Neuronal stem cell (in vitro differentiated cells): ENCODE results near the gene ALDH1A1.

Source experiments
- DNase-seq: peaks from one replicate; pipeline ENCODE4 v3.0.0-alpha.2; 2013; ENCODE audit warnings: low spot score
- H2AFZ ChIP-seq: one replicate; pipeline ENCODE4 v1.6.1; 2013; ENCODE audit warnings: mild to moderate bottlenecking, low read length, inconsistent platforms
- H2AK5ac ChIP-seq: 2 replicates; pipeline ENCODE4 v1.6.1; 2013; ENCODE audit warnings: low read depth, mild to moderate bottlenecking, inconsistent platforms, low read length, moderate library complexity, mixed read lengths
- H2BK120ac ChIP-seq: 2 replicates; pipeline ENCODE4 v1.6.1; 2013; ENCODE audit warnings: low read depth, mild to moderate bottlenecking, inconsistent platforms, low read length, moderate library complexity, mixed read lengths
- H2BK12ac ChIP-seq: one replicate; pipeline ENCODE4 v1.6.1; 2013; ENCODE audit warnings: low read length, inconsistent platforms
- H2BK15ac ChIP-seq: 2 replicates; pipeline ENCODE4 v1.6.1; 2013; ENCODE audit warnings: mild to moderate bottlenecking, low read length, inconsistent platforms, mixed read lengths
- H2BK5ac ChIP-seq: one replicate; pipeline ENCODE4 v1.6.1; 2013; ENCODE audit warnings: inconsistent platforms, mild to moderate bottlenecking, low read length, moderate library complexity
- H3K14ac ChIP-seq: one replicate; pipeline ENCODE4 v1.6.1; 2013; ENCODE audit warnings: low read length, inconsistent platforms
- H3K18ac ChIP-seq: 2 replicates; pipeline ENCODE4 v1.6.1; 2013; ENCODE audit warnings: low read length, inconsistent platforms
- H3K23ac ChIP-seq: 2 replicates; pipeline ENCODE4 v1.6.1; 2013; ENCODE audit warnings: low read depth, mild to moderate bottlenecking, mixed read lengths, low read length, inconsistent platforms; ENCODE audit not compliant: poor library complexity
- H3K27ac ChIP-seq: replicated peaks from 3 replicates; pipeline ENCODE4 v1.5.1; 2013; ENCODE audit warnings: low read length, inconsistent platforms
- H3K27me3 ChIP-seq, 3 experiments: 2 replicates each; pipeline ENCODE4 v1.6.1; 2013; ENCODE audit warnings: low read length in 3 of 3, mild to moderate bottlenecking in 2 of 3, inconsistent platforms in 1 of 3, low read depth in 1 of 3, mixed read lengths in 1 of 3, moderate library complexity in 1 of 3; ENCODE audit not compliant: control insufficient read depth in 3 of 3, insufficient read depth in 3 of 3
- H3K36me3 ChIP-seq, 2 donors: replicated peaks in 1 of 2; 2 replicates each; pipeline ENCODE4 v1.6.1; 2013; ENCODE audit warnings: low read length in 2 of 2; ENCODE audit not compliant: control insufficient read depth in 2 of 2, insufficient read depth in 2 of 2
- H3K4ac ChIP-seq: 2 replicates; pipeline ENCODE4 v1.6.1; 2013; ENCODE audit warnings: inconsistent platforms, mild to moderate bottlenecking, low read length, moderate library complexity
- H3K4me1 ChIP-seq, 2 donors: 1 replicate in 1 of 2; 2 replicates in 1 of 2; pipeline ENCODE4 v1.6.1; 2013; ENCODE audit warnings: low read length in 2 of 2, low read depth in 1 of 2; ENCODE audit not compliant: control insufficient read depth in 2 of 2, insufficient read depth in 1 of 2
- H3K4me2 ChIP-seq: one replicate; pipeline ENCODE4 v1.6.1; 2013; ENCODE audit warnings: mild to moderate bottlenecking, low read length, inconsistent platforms; ENCODE audit not compliant: insufficient read depth, poor library complexity, severe bottlenecking
- H3K4me3 ChIP-seq, 2 donors: 2 replicates each; pipeline ENCODE4 v1.5.1; 2013; ENCODE audit warnings: low read length in 2 of 2, mild to moderate bottlenecking in 2 of 2, inconsistent platforms in 1 of 2, moderate library complexity in 1 of 2
- H3K79me1 ChIP-seq: one replicate; pipeline ENCODE4 v1.6.1; 2013; ENCODE audit warnings: low read depth, mild to moderate bottlenecking, inconsistent platforms, low read length, moderate library complexity
- H3K9ac ChIP-seq: one replicate; pipeline ENCODE4 v1.6.1; 2013; ENCODE audit warnings: mild to moderate bottlenecking, low read depth, low read length, inconsistent platforms; ENCODE audit not compliant: poor library complexity
- H3K9me3 ChIP-seq, 2 donors: replicated peaks in 1 of 2; 2 replicates each; pipeline versions ENCODE3 to v1.6.1; 2013; ENCODE audit warnings: low read length in 2 of 2, mild to moderate bottlenecking in 2 of 2, inconsistent platforms in 1 of 2, low read depth in 1 of 2, mixed read lengths in 1 of 2, moderate library complexity in 1 of 2; ENCODE audit not compliant: control insufficient read depth in 2 of 2, insufficient read depth in 1 of 2
- H4K8ac ChIP-seq: one replicate; pipeline ENCODE4 v1.6.1; 2013; ENCODE audit warnings: low read depth, mild to moderate bottlenecking, inconsistent platforms, low read length, moderate library complexity
- H4K91ac ChIP-seq: one replicate; pipeline ENCODE4 v1.6.1; 2013; ENCODE audit warnings: low read length, low read depth, mild to moderate bottlenecking, inconsistent platforms; ENCODE audit not compliant: poor library complexity
- WGBS, 2 donors: extraction: QIAGEN DNeasy Blood & Tissue Kit; methylation state at CpG; one replicate each; pipeline ENCODE4 v1.1.7; 2013; ENCODE audit warnings: missing lambda C conversion rate in 2 of 2, mixed read lengths in 1 of 2; ENCODE audit not compliant: insufficient read length in 2 of 2, insufficient replicate concordance in 1 of 2; ENCODE audit errors: extremely low coverage in 2 of 2; 5-methylcytosine and 5-hydroxymethylcytosine counted together

ALDH1A1 gene

GRCh38 chr9:72984226-72984947 is 31.5 kb upstream of the ALDH1A1 start:
- no CpG with 5 or more reads among the region's 2 CpGs for WGBS, 2 donors
- no peak for DNase-seq
- no peaks in the 10 kb centered on the region for H3K27me3 ChIP-seq
- H2BK15ac ChIP-seq, result no peak overlapping the region
- no peaks in the 10 kb centered on the region for H3K36me3 ChIP-seq
- no peak overlapping the region for H3K18ac ChIP-seq
- no peak overlapping the region for H2BK12ac ChIP-seq
- no peak overlapping the region for H3K4ac ChIP-seq
- no peak overlapping the region for H3K14ac ChIP-seq
- no peak overlapping the region for H3K27ac ChIP-seq
- H4K91ac ChIP-seq, result no peak overlapping the region
- H3K79me1 ChIP-seq, result no peaks in the 10 kb centered on the region
- no peak overlapping the region for H2BK120ac ChIP-seq
- no peak overlapping the region for H2AK5ac ChIP-seq
- no peak overlapping the region for H3K4me3 ChIP-seq
- no peaks in the 10 kb centered on the region for H3K4me1 ChIP-seq
- no peak overlapping the region for H2AFZ ChIP-seq
- no peak overlapping the region for H4K8ac ChIP-seq
- no peak overlapping the region for H3K23ac ChIP-seq
- no peak overlapping the region for H3K4me2 ChIP-seq
- H3K9me3 ChIP-seq, result no peaks in the 10 kb centered on the region
- H2BK5ac ChIP-seq, result no peak overlapping the region
- H3K9ac ChIP-seq, result no peak overlapping the region

- H4K91ac ChIP-seq, result no peak overlapping the region
- H3K4ac ChIP-seq, result no peak overlapping the region
- H2AFZ ChIP-seq, result no peak overlapping the region
- WGBS, 2 donors, result no CpG with 5 or more reads among the region's 5 CpGs
- no peak overlapping the region for H3K23ac ChIP-seq
- no peak overlapping the region for H3K14ac ChIP-seq
- no peaks in the 10 kb centered on the region for H3K4me1 ChIP-seq
- H3K4me3 ChIP-seq, result no peak overlapping the region
- H3K9me3 ChIP-seq, result no peaks in the 10 kb centered on the region
- H3K27ac ChIP-seq, result no peak overlapping the region
- H2AK5ac ChIP-seq, result no peak overlapping the region
- H4K8ac ChIP-seq, result no peak overlapping the region
- no peak overlapping the region for H2BK15ac ChIP-seq
- H3K27me3 ChIP-seq, result no peaks in the 10 kb centered on the region
- no peaks in the 10 kb centered on the region for H3K36me3 ChIP-seq
- H3K18ac ChIP-seq, result no peak overlapping the region
- no peaks in the 10 kb centered on the region for H3K79me1 ChIP-seq
- H2BK5ac ChIP-seq, result no peak overlapping the region
- DNase-seq, result no peak
- H3K9ac ChIP-seq, result no peak overlapping the region
- H2BK12ac ChIP-seq, result no peak overlapping the region
- H3K4me2 ChIP-seq, result no peak overlapping the region
- no peak overlapping the region for H2BK120ac ChIP-seq
Measured at GRCh38 chr9:72983512-72984225, 30.8 kb upstream of the ALDH1A1 start.

DNA sequence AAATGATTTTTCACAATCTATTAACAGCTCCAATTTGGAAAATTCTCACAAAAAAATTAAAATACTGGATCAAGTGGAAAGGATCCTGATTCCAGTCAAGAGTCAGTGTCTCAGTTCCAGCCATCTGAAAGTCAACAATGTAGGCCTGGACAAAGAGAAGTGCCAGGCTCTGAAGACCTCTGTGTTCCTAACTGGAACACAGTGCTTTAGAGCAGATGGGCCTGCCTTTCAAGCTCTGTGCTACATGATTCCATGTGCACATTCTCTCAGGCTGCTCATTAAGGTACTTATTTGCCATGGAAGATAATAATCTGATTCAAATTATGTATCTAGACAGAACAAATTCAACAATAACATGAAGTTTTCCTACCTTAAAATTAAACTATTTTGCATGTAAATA is 30.2 kb upstream of the ALDH1A1 start:
- Histone ChIP-seq H3K4me1 (no peaks in the 10 kb centered on the region), H2BK120ac (no peak overlapping the region), H2BK15ac (no peak overlapping the region), H3K9ac (no peak overlapping the region), H3K23ac (no peak overlapping the region), H3K36me3 (no peaks in the 10 kb centered on the region), H4K91ac (no peak overlapping the region), H3K27ac (no peak overlapping the region), H3K4ac (no peak overlapping the region), H3K18ac (no peak overlapping the region), H2BK5ac (no peak overlapping the region), H3K79me1 (no peaks in the 10 kb centered on the region), H3K9me3 (no peaks in the 10 kb centered on the region), H3K14ac (no peak overlapping the region), H3K27me3 (no peaks in the 10 kb centered on the region), H3K4me2 (no peak overlapping the region), H4K8ac (no peak overlapping the region), H3K4me3 (no peak overlapping the region), H2BK12ac (no peak overlapping the region), H2AK5ac (no peak overlapping the region), H2AFZ (no peak overlapping the region)
- DNase-seq, result no peak

DNA sequence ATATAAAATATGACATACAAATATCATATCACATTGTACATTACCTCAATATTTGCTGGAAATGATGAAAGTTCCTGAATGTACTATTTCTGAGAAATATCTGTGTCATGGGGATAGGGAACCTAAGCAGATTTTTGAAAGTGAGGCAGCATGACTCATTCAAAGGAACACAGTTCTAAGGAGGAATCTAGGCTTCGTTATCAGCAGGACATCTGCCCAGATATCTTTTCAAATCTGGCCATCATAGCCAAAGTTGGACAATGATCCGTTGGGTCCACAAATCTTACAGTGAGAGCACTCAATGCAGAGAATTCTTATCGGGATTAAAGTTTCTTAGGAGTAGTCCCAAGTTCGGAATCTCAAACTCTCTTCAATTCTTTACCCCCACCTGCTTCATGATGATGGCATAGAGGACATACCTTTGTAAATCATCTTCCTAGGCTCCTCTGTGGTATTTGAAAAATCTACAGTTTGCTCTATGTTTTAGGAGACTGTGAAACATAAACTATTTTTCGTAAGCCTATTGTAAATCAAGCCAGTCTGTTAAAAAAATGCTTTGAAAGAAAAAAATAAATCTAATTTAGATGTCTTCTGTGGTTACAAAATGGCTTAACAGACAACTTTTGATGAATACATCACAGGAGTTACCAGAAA is 29.4 kb upstream of the ALDH1A1 start:
- H3K27ac ChIP-seq, result no peak overlapping the region

More for the DNA sequence above, 29.4 kb upstream of the ALDH1A1 start:
- no peak overlapping the region for H3K4ac ChIP-seq
- H3K9ac ChIP-seq, result no peak overlapping the region
- H2BK12ac ChIP-seq, result no peak overlapping the region
- no peak overlapping the region for H3K4me3 ChIP-seq
- H2BK120ac ChIP-seq, result no peak overlapping the region
- H3K27me3 ChIP-seq, result no peaks in the 10 kb centered on the region
- H2BK5ac ChIP-seq, result no peak overlapping the region
- H3K14ac ChIP-seq, result no peak overlapping the region
- no peaks in the 10 kb centered on the region for H3K36me3 ChIP-seq
- H4K8ac ChIP-seq, result no peak overlapping the region
- no peaks in the 10 kb centered on the region for H3K79me1 ChIP-seq
- WGBS, 2 donors, result no CpG with 5 or more reads among the region's 5 CpGs
- H2AFZ ChIP-seq, result no peak overlapping the region
- no peak overlapping the region for H2AK5ac ChIP-seq
- H2BK15ac ChIP-seq, result no peak overlapping the region
- no peaks in the 10 kb centered on the region for H3K9me3 ChIP-seq
- H3K4me2 ChIP-seq, result no peak overlapping the region
- H3K4me1 ChIP-seq, result no peaks in the 10 kb centered on the region
- no peak overlapping the region for H3K18ac ChIP-seq
- H4K91ac ChIP-seq, result no peak overlapping the region
- H3K23ac ChIP-seq, result no peak overlapping the region
- no peak for DNase-seq
